GM18505 (cell line): ENCODE measurements around the gene LUM.

Source experiments
- ATAC-seq: cut with Tn5 transposase; IDR thresholded peaks from one replicate; pipeline ENCODE4 v1.9.1; 2021; ENCODE audit not compliant: unreplicated experiment
- POLR2A ChIP-seq: IDR thresholded peaks from 4 replicates; pipeline ENCODE4 v1.6.1; 2011; ENCODE audit warnings: borderline replicate concordance; ENCODE audit not compliant: insufficient read depth, insufficient read length; ENCODE audit errors: extremely low read depth

The LUM gene

DNA sequence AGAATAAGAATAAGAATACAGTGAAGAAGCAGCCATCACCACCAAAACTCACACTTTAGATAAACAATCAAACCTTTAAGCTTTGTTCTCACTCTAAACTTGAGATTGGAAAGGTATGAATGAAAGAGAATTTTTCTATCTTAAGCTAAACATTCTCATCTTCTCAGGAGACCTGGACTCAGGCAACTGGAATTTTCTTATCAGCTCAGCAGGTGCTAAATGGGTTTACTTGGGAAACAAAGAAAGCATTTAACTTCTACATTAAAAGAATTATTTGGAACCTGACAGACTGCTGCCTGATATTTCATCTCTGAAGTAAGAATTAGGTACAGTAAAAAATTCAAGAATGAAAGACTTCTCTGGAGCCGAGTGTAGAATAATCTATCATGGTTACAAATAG is 32.8 kb downstream of the LUM start:
- no peak for ATAC-seq
- no peak for TF ChIP-seq POLR2A

DNA sequence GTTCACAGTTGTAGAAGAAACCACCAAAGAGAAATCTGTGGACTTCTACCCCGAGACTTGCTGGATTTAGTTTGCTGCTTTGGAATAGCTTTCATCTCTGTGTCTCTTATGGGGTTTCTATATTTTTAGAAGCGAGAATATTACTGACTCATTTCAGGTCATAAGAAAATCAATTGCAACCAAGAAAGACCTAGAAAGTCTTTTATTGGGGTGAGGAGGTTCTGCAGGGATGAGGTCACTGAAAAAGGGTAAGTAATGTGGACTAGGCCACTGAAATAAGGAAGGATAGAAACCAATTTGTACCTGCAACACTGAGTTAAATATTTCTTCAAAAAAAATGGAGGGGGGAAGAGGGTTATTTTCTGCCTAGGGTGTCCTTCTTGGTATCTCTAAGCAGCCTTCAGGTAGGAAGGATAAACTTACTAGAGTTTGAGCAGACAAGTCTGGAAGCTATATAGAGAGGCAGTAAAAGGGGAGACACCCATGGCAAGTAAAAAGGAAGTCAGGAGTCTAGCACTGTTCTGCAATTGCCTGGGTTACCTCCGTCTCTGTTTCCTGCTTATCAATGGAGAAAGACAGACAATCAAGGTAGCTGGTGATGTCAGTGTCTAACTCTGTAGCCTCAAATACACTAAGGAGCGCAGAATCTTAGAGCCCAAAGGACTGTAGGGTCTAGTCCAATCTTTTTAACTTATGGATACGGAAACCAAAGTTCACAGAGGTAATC is 33.9 kb downstream of the LUM start:
- TF ChIP-seq POLR2A = no peak
- ATAC-seq = no peak

DNA sequence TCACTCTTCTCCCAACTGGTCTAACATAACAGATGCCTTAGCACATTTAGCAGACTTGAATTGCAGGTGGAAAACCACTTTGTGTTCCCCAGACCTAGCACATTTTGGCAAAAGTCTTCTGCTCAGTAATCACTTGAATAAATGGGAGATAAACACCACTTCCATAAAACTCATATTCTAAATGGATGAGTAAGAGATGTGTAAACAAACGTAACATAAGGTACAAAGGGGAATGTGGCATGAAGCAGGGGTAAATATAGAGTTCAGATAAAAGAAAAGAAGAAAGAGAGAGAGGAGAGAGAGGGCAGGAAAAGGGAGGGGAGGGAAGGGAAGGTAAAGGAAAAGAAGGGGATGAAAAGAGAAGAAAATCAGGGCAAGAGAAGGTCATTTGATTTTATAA is 36.4 kb downstream of the LUM start:
- no peak for ATAC-seq

DNA sequence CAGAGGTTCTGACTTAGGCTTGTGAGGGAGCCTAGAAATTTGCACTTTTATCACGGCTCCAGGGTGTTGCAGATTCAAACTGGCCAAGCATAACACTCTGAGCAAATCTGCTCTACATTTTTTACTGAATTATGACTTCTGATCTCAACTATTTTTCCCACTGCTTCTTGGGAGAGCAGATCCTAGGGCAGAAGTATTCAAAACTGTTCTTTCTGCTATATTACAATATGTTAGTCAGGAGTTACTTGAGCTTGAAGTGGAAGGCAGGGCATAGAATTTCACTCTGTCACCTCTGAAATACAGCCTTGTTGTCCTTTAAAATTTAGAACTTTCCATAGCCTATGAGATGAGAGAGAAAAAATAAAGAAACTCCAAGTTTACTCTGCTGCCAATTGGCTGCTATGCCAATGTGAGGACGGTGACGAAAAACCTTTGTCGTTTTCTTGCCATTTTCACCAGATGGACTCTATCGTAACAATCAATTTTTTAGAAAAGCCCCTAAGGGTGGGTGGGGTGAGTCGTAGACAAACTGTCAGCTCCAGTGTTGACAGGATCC is 37.1 kb downstream of the LUM start:
- ATAC-seq = no peak
- TF ChIP-seq POLR2A = no peak

More for the DNA sequence above, 36.4 kb downstream of the LUM start:
- no peak for TF ChIP-seq POLR2A

DNA sequence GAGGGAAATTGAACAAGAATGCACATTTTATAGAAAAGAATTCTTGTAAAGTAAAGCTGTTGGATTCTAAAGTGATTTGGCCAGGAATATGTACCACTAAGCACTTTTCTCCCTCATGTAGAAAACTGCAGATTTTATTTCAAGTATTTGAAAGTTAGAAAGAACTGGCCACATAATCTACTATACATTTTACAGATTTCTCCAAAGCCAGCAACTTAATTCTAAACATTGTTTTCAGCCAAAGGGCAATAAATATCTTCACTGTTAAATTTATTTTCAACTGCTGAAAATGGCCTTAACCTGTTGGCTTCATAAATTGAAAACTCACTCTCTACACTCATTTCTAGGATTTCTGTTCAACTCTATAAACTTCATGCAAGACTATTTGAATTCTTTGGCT is 37.9 kb downstream of the LUM start:
- no peak for TF ChIP-seq POLR2A
- ATAC-seq = no peak

DNA sequence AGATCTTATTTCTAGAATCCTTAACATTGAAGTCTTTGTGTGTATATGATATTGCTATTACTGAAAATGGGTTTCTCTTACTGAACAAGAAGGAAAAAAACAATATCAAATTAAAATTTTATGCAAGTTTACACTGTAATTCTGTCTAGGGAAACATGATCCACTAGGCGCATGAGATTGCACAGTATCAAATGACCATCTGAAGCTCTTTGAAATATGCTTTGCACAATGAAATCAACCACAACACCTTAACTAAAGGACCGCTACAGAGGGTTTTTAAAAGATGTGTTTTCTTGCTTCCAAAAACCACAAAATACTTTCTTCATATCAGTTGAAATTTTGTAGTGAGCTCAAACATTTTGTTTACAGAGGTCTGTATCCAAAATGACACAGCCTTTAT is 38.4 kb downstream of the LUM start:
- ATAC-seq = no peak
- TF ChIP-seq POLR2A = no peak

DNA sequence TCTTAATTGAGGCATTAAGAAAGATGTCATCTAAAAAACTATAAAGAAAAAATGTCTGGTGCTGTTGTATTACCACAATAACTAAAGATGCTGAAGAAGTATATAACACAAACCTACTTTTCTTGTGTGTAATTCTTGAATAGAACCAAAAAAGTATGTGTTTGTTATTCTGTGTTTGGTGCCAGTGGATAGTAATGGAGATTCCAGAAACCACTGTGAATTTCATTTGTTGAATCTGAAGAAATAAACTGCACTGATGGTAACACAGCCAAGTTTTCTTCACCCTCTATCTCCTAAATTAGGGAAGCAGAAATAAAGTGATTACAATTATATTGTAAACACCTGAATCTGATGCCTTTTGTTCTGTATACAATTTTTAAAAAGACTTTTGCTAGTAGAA is 40.4 kb downstream of the LUM start:
- no peak for ATAC-seq
- TF ChIP-seq POLR2A = no peak

DNA sequence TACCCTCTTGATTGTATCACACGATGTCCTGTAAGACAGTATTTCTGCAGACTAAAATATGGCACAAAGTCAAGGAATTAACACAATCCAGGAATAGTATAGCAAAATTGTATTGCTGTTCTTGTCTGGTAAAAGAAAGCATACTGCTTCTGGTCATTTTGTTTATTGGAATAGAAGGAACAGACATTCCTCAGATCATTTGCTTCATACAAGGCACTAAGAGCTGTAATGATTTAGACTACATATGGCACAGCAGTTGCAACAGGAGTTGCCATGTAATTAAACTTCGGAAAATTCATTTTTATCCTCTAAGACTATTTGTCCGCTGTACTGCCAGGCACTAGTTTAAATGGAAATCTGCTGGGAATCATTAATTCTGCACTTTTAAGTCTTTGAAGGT is 45.9 kb downstream of the LUM start:
- ATAC-seq = no peak
- TF ChIP-seq POLR2A = no peak

DNA sequence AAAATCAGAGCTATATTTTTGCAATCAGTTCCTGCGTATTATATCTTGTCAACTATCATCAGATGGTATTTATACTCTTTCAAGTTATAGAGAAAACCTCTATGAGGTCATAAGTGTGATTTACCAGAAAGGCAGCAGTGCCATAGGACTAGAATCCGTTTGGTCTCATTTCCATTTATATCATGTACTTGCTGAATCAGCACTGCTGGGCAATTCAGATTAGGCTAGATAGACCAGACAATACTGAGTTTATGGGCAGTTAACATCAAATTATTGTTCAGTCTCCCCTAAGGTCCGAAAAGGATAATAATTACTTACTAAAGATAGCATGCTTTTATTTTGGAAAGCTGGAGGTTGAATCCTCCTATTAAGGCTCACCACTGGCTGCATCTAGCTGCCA is 46.7 kb downstream of the LUM start:
- TF ChIP-seq POLR2A = no peak

DNA sequence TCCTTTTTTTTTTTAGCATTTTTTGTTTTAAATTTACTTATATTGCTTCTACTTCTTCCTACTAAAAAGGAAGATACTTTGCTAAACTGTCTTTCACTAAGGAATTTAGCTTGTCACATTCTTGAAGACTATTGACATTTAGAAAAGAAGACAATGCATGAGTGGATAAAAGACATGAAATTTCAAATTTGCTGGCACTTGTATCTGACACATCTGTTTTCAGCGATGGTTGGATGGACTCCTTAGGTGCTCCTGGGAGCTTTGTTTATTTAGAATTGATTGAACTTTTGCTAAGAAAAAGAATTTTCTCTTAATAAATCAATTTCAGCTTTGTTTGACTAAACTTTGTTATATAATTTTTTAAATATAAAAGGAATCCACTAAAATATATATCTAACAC is 50.2 kb downstream of the LUM start:
- no peak for TF ChIP-seq POLR2A
- no peak for ATAC-seq

More for the DNA sequence above, 46.7 kb downstream of the LUM start:
- no peak for ATAC-seq

DNA sequence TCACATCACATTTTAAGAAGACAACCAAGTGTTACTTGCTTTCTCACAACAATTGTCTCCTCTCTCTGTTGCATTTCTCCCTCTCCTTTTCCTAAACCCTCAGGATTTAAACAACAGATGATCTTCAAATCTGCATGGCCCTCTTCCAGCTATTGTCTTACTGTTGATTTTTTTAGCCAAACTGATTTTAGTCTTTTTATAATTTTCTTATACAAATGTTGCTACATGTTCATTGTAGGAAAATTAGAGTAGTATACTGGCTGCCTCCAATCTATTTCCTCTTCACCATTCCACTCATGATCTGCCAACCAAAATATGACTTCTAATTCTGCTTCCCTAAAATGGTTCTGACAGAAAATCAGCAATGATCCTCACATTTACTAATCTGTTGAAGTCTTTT is 52.1 kb downstream of the LUM start:
- no peak for TF ChIP-seq POLR2A
- ATAC-seq = no peak

DNA sequence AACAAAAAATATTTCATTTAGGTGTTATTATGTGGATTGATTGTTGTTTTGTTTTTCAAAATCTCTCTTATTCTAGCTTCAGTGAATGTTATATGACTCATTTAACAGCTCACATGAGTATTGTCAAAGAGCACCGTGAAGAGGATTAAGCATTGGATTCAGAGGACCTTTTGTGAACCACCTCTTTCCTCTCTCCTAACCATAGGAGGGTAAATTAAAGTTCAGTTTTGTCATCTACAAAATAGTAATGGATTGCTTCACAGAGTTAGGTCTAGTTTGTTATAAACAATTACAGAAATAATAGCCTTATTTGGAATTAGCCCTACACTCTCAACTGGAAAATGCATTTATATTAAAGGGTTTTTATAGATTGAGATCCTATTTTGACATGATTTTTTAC is 52.5 kb downstream of the LUM start:
- ATAC-seq = no peak
- TF ChIP-seq POLR2A = no peak

DNA sequence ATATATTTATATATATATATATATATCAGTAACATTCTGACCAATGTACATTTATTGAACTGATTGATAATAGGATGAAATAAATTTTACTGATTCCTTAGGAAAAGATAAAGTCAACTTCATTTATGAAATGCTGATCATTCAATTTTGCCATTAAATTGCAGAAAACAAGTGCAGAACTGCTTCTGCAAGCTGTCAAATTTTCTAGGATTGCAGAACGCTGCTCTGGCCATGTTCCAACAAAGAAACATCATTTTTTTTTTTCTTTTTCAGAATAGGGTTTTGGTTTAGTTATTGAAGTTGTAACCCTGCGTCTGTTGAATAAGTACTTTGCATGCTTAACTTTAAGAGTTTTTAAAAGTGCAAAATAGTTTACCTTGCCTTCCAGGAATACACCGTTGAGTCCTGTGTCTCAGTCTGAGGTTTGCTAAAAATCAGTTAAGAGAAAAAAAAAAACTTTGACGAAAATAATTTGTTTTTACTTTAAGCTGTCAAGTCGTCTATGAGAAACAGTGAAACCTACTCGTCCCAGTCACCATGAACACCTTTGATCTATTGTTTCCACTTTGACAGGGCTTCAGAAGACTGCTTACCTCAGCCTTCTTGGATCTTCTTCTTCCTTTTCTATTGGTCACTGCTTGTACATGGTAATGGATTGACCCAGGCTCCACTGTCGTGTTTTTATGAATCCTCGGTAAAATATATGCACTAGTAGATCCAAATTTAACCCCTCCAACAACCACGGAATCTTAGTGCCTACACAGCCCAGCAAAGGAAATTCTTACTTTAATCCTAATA is 53.7 kb downstream of the LUM start, which contains the start of gene KERA:
Gene KERA, minus strand, starts transcription at position 657 of the 798 bp plus-strand sequence. CDS start 1,743 bp downstream, outside the sequence.
- no peak for ATAC-seq
- no peak for TF ChIP-seq POLR2A

DNA sequence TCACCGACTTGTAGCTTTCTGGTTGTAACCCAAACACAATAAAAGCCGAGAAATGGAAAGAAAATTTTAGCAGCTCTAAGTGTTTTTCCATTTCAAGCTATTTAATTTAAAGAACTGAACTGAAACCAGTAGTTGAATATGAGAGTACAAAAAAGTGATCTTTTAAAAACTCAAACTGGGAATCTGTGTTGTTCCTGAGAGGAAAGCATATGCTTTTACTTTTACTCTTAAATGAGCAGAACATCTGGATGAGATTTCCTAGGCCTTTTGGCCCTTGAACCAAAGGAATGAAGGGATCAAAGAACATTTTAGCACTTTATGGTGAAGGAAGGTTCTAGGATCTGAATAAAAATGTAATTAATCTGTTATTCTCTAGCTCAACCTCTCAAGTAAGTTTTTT is 54.8 kb downstream of the LUM start:
- TF ChIP-seq POLR2A = no peak
- ATAC-seq = no peak

DNA sequence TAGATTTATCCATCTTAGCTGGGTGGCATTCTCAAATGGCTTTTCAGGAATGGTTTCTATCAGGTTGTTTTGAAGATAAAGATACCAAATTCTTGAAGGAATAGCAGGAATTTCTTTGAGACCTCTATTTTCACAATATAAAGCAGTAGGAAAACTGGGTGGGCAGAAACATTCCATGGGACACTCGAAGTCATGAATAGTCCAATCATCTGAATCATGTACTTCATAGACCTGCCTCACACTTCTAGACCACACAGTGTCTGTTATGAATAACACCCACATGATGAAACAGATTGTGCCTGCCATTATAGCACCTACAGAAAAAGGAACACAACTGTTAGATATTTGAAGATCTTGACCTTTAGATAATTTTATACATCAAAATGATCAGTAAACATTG is 55.3 kb downstream of the LUM start:
- no peak for TF ChIP-seq POLR2A
- ATAC-seq = no peak
